Measurements from ENCODE around the gene PLA2G5. TPM values are rescaled to one million over a fixed set of nuclear protein-coding genes. Genes with fewer than 3 reads are reported as not detected.

PLA2G5 gene
- polyA plus RNA-seq, 5 donors, result 0.26 to 1.3 (median 0.66) TPM

Other genes starting within 250 kb of the PLA2G5 start
- 10 to 100 TPM; 19.8 to 59.8 (median 29.5) TPM for gene OTUD3, start 187.8 kb upstream of the PLA2G5 start, polyA plus RNA-seq (ENCODE audit: insufficient read depth in 1 of 5, insufficient read length in 5 of 5, low replicate concordance in 1 of 5)
- gene PLA2G2E, start 146.6 kb upstream of the PLA2G5 start, polyA plus RNA-seq (ENCODE audit: insufficient read depth in 1 of 5, insufficient read length in 5 of 5, low replicate concordance in 1 of 5), result not detected
- 1 to 10 TPM in 2 of 5 donors, under 1 TPM in 3; 0.60 to 3.8 (median 0.93) TPM for gene PLA2G2A, start 90.6 kb upstream of the PLA2G5 start, polyA plus RNA-seq (ENCODE audit: insufficient read depth in 1 of 5, insufficient read length in 5 of 5, low replicate concordance in 1 of 5)
- gene PLA2G2D, start 49.3 kb downstream of the PLA2G5 start, polyA plus RNA-seq (ENCODE audit: insufficient read depth in 1 of 5, insufficient read length in 5 of 5, low replicate concordance in 1 of 5), result under 1 TPM in 4 of 5 donors, not detected in 1; 0.04 to 0.12 (median 0.10) TPM
- gene PLA2G2F, start 69.1 kb downstream of the PLA2G5 start, polyA plus RNA-seq (ENCODE audit: insufficient read depth in 1 of 5, insufficient read length in 5 of 5, low replicate concordance in 1 of 5), result not detected
- gene UBXN10, start 115.9 kb downstream of the PLA2G5 start, polyA plus RNA-seq (ENCODE audit: insufficient read depth in 1 of 5, insufficient read length in 5 of 5, low replicate concordance in 1 of 5), result 1 to 10 TPM; 1.9 to 6.3 (median 4.5) TPM
- gene PLA2G2C, start 116.3 kb downstream of the PLA2G5 start, polyA plus RNA-seq (ENCODE audit: insufficient read depth in 1 of 5, insufficient read length in 5 of 5, low replicate concordance in 1 of 5), result under 1 TPM in 4 of 5 donors, not detected in 1; 0.06 to 0.13 (median 0.10) TPM
- 1 to 10 TPM in 1 of 5 donors, under 1 TPM in 4; 0.45 to 1.2 (median 0.57) TPM for gene VWA5B1, start 220.7 kb downstream of the PLA2G5 start, polyA plus RNA-seq (ENCODE audit: insufficient read depth in 1 of 5, insufficient read length in 5 of 5, low replicate concordance in 1 of 5)

Measured in right lung (tissue), 5 donors.